ENCODE measurements around the gene RUNX1. TPM values are rescaled to one million over a fixed set of nuclear protein-coding genes. Genes with fewer than 3 reads are reported as not detected.
A peak's percentile ranks its signal among the peaks of the same experiment; 100 is the strongest.

RUNX1 gene
- total RNA-seq, 1 experiment from 2014 or later = 86.2 TPM

- Mint-ChIP-seq H3K4me1 (ENCODE audit: insufficient read depth, unreplicated experiment) (peaks cover 31% of the 10 kb centered on the region), H3K27me3 (ENCODE audit: insufficient read depth, unreplicated experiment) (no peaks in the 10 kb centered on the region), H3K4me3 (ENCODE audit: unreplicated experiment) (peak overlapping the region; percentile 64), H3K9me3 (ENCODE audit: unreplicated experiment) (no peaks in the 10 kb centered on the region), H3K27ac (ENCODE audit: low read depth, unreplicated experiment) (peak overlapping the region; percentile 94), H3K36me3 (ENCODE audit: insufficient read depth, unreplicated experiment) (peaks cover 70% of the 10 kb centered on the region)
- CTCF ChIA-PET = interaction anchor here (0.5 to 2.5 kb wide), 13 partner anchors 10 to 699 kb away, joined by 3 to 8 read pairs (median 4); no protein-coding TSS in a partner anchor
- TF ChIP-seq CTCF (IDR thresholded peaks at IDR 0.05; ENCODE audit: unreplicated experiment) = no peak
- no TSS peak for BruUV-seq (replicated peaks)
- intact Hi-C loops (cut with micrococcal nuclease) = loop anchor here (1.0 to 2.0 kb wide), 3 partner anchors 24 to 45 kb away; no protein-coding TSS in a partner anchor
- POLR2A ChIA-PET = interaction anchor here (0.7 to 7.2 kb wide), 25 partner anchors 9 to 91 kb away, joined by 3 to 81 read pairs (median 5); no protein-coding TSS in a partner anchor
- peak; percentile 98 for DNase-seq (ENCODE audit: unreplicated experiment)
Observed at GRCh38 chr21:34836103-34836932, 212.8 kb downstream of the RUNX1 start.

GRCh38 chr21:34835526-34835925 lies 213.6 kb downstream of the RUNX1 start:
- Mint-ChIP-seq H3K4me1 (ENCODE audit: insufficient read depth, unreplicated experiment) (peaks cover 31% of the 10 kb centered on the region), H3K4me3 (ENCODE audit: unreplicated experiment) (peak overlapping the region; percentile 64)
- intact Hi-C loops (cut with micrococcal nuclease) = no loop called here

GRCh38 chr21:34834852-34835501 lies 214.1 kb downstream of the RUNX1 start:
- no TSS peak for BruUV-seq (replicated peaks)
- no peak for TF ChIP-seq CTCF (IDR thresholded peaks at IDR 0.05; ENCODE audit: unreplicated experiment)
- Mint-ChIP-seq H3K4me3 (ENCODE audit: unreplicated experiment) (no peak overlapping the region), H3K36me3 (ENCODE audit: insufficient read depth, unreplicated experiment) (peaks cover 77% of the 10 kb centered on the region), H3K27me3 (ENCODE audit: insufficient read depth, unreplicated experiment) (no peaks in the 10 kb centered on the region), H3K4me1 (ENCODE audit: insufficient read depth, unreplicated experiment) (peaks cover 31% of the 10 kb centered on the region), H3K27ac (ENCODE audit: low read depth, unreplicated experiment) (peak overlapping the region; percentile 94), H3K9me3 (ENCODE audit: unreplicated experiment) (no peaks in the 10 kb centered on the region)
- POLR2A ChIA-PET = interaction anchor here (1.0 to 7.2 kb wide), 10 partner anchors 11 to 51 kb away, joined by 3 to 81 read pairs (median 28); no protein-coding TSS in a partner anchor
- CTCF ChIA-PET = interaction anchor here (0.8 kb wide), 1 partner anchor 142 kb away, joined by 3 read pairs; no protein-coding TSS in a partner anchor
- intact Hi-C loops (cut with micrococcal nuclease) = no loop called here
- peak; percentile 37 for DNase-seq (ENCODE audit: unreplicated experiment)

More at GRCh38 chr21:34835526-34835925, 213.6 kb downstream of the RUNX1 start:
- Mint-ChIP-seq H3K9me3 (ENCODE audit: unreplicated experiment) (no peaks in the 10 kb centered on the region), H3K36me3 (ENCODE audit: insufficient read depth, unreplicated experiment) (peaks cover 75% of the 10 kb centered on the region), H3K27ac (ENCODE audit: low read depth, unreplicated experiment) (peak overlapping the region; percentile 94), H3K27me3 (ENCODE audit: insufficient read depth, unreplicated experiment) (no peaks in the 10 kb centered on the region)
- BruUV-seq (replicated peaks) = no TSS peak
- TF ChIP-seq CTCF (IDR thresholded peaks at IDR 0.05; ENCODE audit: unreplicated experiment) = no peak
- DNase-seq (ENCODE audit: unreplicated experiment) = peak; percentile 69
- ChIA-PET CTCF (interaction anchor here (0.8 kb wide), 1 partner anchor 143 kb away, joined by 3 read pairs; no protein-coding TSS in a partner anchor), POLR2A (interaction anchor here (0.9 to 7.2 kb wide), 13 partner anchors 10 to 51 kb away, joined by 3 to 81 read pairs (median 11); no protein-coding TSS in a partner anchor)

DNA sequence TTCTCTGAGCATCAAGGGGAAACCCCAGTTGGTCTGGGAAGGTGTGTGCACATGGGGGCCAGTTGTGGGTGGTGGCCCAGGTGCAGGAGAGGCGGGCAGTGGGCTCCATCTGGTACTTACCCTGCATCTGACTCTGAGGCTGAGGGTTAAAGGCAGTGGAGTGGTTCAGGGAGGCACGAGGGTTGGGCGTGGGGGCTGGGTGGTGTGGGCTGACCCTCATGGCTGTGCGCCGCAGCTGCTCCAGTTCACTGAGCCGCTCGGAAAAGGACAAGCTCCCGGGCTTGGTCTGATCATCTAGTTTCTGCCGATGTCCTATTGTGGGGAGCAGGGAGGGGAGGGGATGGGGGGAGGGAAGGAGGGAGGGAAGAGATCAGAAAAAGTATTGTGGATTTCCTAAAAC lies 214.8 kb downstream of the RUNX1 start:
- Mint-ChIP-seq H3K9me3 (ENCODE audit: unreplicated experiment) (no peaks in the 10 kb centered on the region), H3K4me1 (ENCODE audit: insufficient read depth, unreplicated experiment) (peaks cover 27% of the 10 kb centered on the region), H3K27ac (ENCODE audit: low read depth, unreplicated experiment) (peak overlapping the region; percentile 94), H3K36me3 (ENCODE audit: insufficient read depth, unreplicated experiment) (peaks cover 77% of the 10 kb centered on the region), H3K27me3 (ENCODE audit: insufficient read depth, unreplicated experiment) (no peaks in the 10 kb centered on the region), H3K4me3 (ENCODE audit: unreplicated experiment) (no peak overlapping the region)
- ChIA-PET CTCF (interaction anchor here (0.7 to 0.9 kb wide), 2 partner anchors 16 to 52 kb away, joined by 3 read pairs; no protein-coding TSS in a partner anchor), POLR2A (interaction anchor here (0.9 to 7.2 kb wide), 4 partner anchors 17 to 52 kb away, joined by 3 to 81 read pairs (median 9); no protein-coding TSS in a partner anchor)
- no TSS peak for BruUV-seq (replicated peaks)
- TF ChIP-seq CTCF (IDR thresholded peaks at IDR 0.05; ENCODE audit: unreplicated experiment) = no peak
- DNase-seq (ENCODE audit: unreplicated experiment) = no peak
- intact Hi-C loops (cut with micrococcal nuclease) = no loop called here
